Nephron (organoid): ENCODE measurements around the gene KCNH1.
"Not testable (repeated sequence)": the region's sequence is repeated elsewhere in the genome, so short reads cannot be mapped to it uniquely, and the experiment has no call there.

ENCODE experiments used
- H3K27ac Mint-ChIP-seq, 3 experiments: 2 replicates each; pipeline ENCODE4 v1.8.0; 2020; ENCODE audit warnings: mixed read lengths in 3 of 3, mild to moderate bottlenecking in 2 of 3, moderate library complexity in 1 of 3
- H3K27me3 Mint-ChIP-seq: 2 replicates; pipeline ENCODE4 v1.8.0; 2021; ENCODE audit warnings: low read depth, mild to moderate bottlenecking, moderate library complexity, mixed read lengths
- H3K36me3 Mint-ChIP-seq: 2 replicates; pipeline ENCODE4 v1.8.0; 2020; ENCODE audit warnings: low read depth, mixed read lengths
- H3K4me1 Mint-ChIP-seq: 2 replicates; pipeline ENCODE4 v1.8.0; 2020; ENCODE audit warnings: mixed read lengths
- H3K4me3 Mint-ChIP-seq, 3 experiments: 2 replicates each; pipeline ENCODE4 v1.8.0; 2020; ENCODE audit warnings: mild to moderate bottlenecking in 3 of 3, mixed read lengths in 3 of 3, moderate library complexity in 2 of 3
- H3K9me3 Mint-ChIP-seq: 2 replicates; pipeline ENCODE4 v1.8.0; 2020; ENCODE audit warnings: mixed read lengths
- TF ChIP-seq, protein P1 (sequence below), 3 experiments: fragments of 200-600 bp; sonication (generic); IDR thresholded peaks; one replicate each; pipeline ENCODE4 v1.5.0; 2021; ENCODE audit warnings: antibody characterized with exemption in 3 of 3; ENCODE audit not compliant: unreplicated experiment in 3 of 3

Gene KCNH1

GRCh38 chr1:211066781-211067384 is 67.1 kb downstream of the KCNH1 start:
- no peak overlapping the region for H3K27ac Mint-ChIP-seq
- H3K9me3 Mint-ChIP-seq = peaks cover 4% of the 10 kb centered on the region
- no peaks in the 10 kb centered on the region for H3K36me3 Mint-ChIP-seq
- H3K4me1 Mint-ChIP-seq = no peaks in the 10 kb centered on the region
- TF ChIP-seq, protein P1, sequence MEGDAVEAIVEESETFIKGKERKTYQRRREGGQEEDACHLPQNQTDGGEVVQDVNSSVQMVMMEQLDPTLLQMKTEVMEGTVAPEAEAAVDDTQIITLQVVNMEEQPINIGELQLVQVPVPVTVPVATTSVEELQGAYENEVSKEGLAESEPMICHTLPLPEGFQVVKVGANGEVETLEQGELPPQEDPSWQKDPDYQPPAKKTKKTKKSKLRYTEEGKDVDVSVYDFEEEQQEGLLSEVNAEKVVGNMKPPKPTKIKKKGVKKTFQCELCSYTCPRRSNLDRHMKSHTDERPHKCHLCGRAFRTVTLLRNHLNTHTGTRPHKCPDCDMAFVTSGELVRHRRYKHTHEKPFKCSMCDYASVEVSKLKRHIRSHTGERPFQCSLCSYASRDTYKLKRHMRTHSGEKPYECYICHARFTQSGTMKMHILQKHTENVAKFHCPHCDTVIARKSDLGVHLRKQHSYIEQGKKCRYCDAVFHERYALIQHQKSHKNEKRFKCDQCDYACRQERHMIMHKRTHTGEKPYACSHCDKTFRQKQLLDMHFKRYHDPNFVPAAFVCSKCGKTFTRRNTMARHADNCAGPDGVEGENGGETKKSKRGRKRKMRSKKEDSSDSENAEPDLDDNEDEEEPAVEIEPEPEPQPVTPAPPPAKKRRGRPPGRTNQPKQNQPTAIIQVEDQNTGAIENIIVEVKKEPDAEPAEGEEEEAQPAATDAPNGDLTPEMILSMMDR (IDR thresholded peaks at IDR 0.05; ENCODE audit: unreplicated experiment in 3 of 3) = no peak
- no peaks in the 10 kb centered on the region for H3K27me3 Mint-ChIP-seq
- H3K4me3 Mint-ChIP-seq = no peak overlapping the region

DNA sequence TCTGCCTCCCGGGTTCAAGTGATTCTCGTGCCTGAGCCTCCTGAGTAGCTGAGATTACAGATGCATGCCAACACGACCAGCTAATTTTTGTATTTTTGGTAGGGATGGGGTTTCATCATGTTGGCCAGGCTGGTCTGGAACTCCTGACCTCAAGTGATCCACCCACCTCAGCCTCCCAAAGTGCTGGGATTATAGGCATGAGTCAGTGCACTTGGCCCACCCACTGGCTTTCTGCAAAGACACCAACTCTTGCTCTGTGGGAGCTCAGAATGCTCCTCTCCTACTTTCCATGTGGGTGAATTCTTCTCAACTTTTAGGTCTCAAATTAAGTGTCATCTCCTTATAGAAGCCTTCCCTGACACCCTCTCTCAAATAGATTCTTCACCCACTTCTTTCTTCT is 92.1 kb downstream of the KCNH1 start:
- H3K27ac Mint-ChIP-seq, H3K27me3 Mint-ChIP-seq, H3K36me3 Mint-ChIP-seq, H3K4me1 Mint-ChIP-seq, H3K9me3 Mint-ChIP-seq, H3K4me3 Mint-ChIP-seq: not testable (repeated sequence)

DNA sequence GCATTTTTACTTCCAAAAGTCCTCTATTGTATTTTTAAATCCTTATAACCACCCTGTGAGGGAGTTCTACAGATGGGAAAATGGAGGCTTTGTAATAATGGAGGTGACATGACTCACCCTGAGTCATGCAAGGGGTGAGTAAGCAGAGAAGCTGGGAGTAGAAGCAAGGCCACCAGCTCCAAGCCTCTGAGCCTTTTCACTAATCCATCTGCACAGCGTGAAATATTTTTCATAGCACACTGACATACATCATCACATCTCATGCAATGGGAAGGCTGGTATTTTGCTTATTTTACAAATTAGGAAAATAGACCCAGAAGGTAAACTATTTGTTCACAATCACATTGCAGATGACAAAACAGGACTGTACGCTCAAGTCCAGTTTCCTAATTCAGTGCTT is 96.9 kb downstream of the KCNH1 start:
- no peak overlapping the region for H3K4me3 Mint-ChIP-seq
- H3K4me1 Mint-ChIP-seq = no peaks in the 10 kb centered on the region
- no peak overlapping the region for H3K27ac Mint-ChIP-seq
- TF ChIP-seq, protein P1 (IDR thresholded peaks at IDR 0.05; ENCODE audit: unreplicated experiment in 3 of 3) = no peak
- H3K27me3 Mint-ChIP-seq = peaks cover 3% of the 10 kb centered on the region
- no peaks in the 10 kb centered on the region for H3K36me3 Mint-ChIP-seq
- no peaks in the 10 kb centered on the region for H3K9me3 Mint-ChIP-seq

- Mint-ChIP-seq H3K27me3 (peaks cover 3% of the 10 kb centered on the region), H3K4me1 (no peaks in the 10 kb centered on the region), H3K36me3 (no peaks in the 10 kb centered on the region), H3K9me3 (no peaks in the 10 kb centered on the region), H3K27ac (no peak overlapping the region), H3K4me3 (no peak overlapping the region)
- TF ChIP-seq, protein P1 (IDR thresholded peaks at IDR 0.05; ENCODE audit: unreplicated experiment in 3 of 3) = no peak
These were observed 97.4 kb downstream of the KCNH1 start for GRCh38 chr1:211036381-211037060.

DNA sequence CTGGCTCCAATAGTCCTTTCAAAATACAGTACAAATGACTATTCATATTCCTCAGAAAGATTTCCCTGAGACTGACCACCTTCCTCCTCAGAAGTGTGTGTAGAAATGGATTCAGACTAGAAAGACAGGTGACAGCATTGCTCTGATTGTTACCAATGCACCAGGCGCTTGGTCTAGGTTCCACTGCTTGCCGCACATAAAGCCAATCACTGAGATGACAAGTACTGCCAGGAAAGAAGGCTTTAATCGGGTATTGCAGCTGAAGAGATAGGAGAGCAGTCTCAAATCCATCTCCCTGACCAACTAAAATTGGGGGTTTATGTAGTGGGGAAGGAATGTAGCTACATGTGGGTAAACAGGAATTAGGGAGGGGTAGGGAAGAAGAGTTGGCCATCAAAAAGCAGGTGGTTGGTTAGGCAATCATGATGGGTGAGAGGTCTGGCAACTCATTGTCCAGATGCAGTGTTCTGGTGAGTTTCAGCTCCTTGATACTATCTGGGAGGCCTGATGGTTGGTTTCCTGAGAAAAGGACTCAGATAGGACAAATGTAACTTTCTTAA is 98.0 kb downstream of the KCNH1 start:
- Mint-ChIP-seq H3K4me1 (no peaks in the 10 kb centered on the region), H3K9me3 (no peaks in the 10 kb centered on the region), H3K27ac (no peak overlapping the region), H3K4me3 (no peak overlapping the region), H3K27me3 (peaks cover 3% of the 10 kb centered on the region), H3K36me3 (no peaks in the 10 kb centered on the region)
- TF ChIP-seq, protein P1 (IDR thresholded peaks at IDR 0.05; ENCODE audit: unreplicated experiment in 3 of 3) = no peak

GRCh38 chr1:211033921-211034525 is 99.9 kb downstream of the KCNH1 start:
- TF ChIP-seq, protein P1 (IDR thresholded peaks at IDR 0.05; ENCODE audit: unreplicated experiment in 3 of 3) = no peak
- Mint-ChIP-seq H3K9me3 (no peaks in the 10 kb centered on the region), H3K27me3 (peaks cover 3% of the 10 kb centered on the region)

More at GRCh38 chr1:211033921-211034525, 99.9 kb downstream of the KCNH1 start:
- Mint-ChIP-seq H3K36me3 (no peaks in the 10 kb centered on the region), H3K4me3 (no peak overlapping the region), H3K4me1 (no peaks in the 10 kb centered on the region), H3K27ac (no peak overlapping the region)
